Stimulated activated CD8-positive, alpha-beta memory T cell treated with anti-CD3 and anti-CD28 coated beads, Interleukin-12 subunit alpha, Interleukin-12 subunit beta, amount 100 ng/mL, for 1 hour (primary cell): Measurements from ENCODE around the gene TPTE2.
"Not testable (repeated sequence)": the region's sequence is repeated elsewhere in the genome, so short reads cannot be mapped to it uniquely, and the experiment has no call there.

Source experiments
- DNase-seq: peaks from one replicate; pipeline ENCODE4 v3.0.0-alpha.2; 2020; ENCODE audit warnings: low read depth

The TPTE2 gene

GRCh38 chr13:19567820-19568534, 6.6 kb upstream of the TPTE2 start:
- DNase-seq = no peak

GRCh38 chr13:19561585-19561984, 253 bp upstream of the TPTE2 start:
- no peak for DNase-seq

- DNase-seq = not testable (repeated sequence)
These were observed 660 bp downstream of the TPTE2 start for GRCh38 chr13:19560672-19561071.

DNA sequence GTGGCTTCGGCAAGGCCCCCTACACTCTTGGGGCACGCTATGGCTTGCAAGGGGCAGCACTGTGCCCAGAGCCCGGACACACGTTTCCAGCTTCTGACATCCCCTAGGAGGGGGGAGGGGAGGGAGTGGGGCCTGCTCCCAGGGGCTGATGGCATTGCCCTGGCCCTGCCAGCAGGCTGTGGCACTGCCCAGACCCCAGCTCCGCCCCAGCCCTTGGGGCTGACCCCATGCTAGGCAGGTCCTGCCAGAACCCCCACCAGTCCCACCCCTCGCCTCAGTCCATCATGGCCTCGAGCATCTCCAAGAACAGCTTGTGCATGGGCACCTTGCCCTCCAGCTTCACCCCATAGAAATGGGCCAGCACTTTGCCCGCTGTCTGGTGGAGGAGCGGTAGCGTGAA, 1.6 kb downstream of the TPTE2 start:
- DNase-seq = not testable (repeated sequence)

DNA sequence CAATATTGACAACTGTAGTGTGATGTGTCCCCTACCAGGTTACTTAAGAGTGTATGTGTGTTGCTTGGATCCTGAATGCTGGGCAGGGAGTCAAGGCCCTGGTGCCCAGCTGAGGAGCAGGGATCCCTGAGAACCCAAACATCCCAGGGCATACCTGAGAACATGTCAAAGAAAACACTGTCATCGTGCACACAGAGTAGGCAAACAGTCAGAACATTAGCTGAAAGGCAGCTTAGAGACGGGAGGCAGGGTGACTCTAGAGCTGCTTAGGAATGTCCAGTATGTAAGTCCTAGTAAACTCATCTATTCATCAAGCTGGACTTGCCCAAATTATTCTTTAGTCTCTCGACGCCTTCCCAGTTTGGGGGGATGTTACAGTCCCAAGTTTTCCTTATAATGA, 4.0 kb downstream of the TPTE2 start:
- not testable (repeated sequence) for DNase-seq

GRCh38 chr13:19549245-19549644, 12.1 kb downstream of the TPTE2 start:
- not testable (repeated sequence) for DNase-seq

GRCh38 chr13:19525634-19526033, 35.7 kb downstream of the TPTE2 start:
- not testable (repeated sequence) for DNase-seq

GRCh38 chr13:19519049-19519448, 42.3 kb downstream of the TPTE2 start:
- DNase-seq = no peak

DNA sequence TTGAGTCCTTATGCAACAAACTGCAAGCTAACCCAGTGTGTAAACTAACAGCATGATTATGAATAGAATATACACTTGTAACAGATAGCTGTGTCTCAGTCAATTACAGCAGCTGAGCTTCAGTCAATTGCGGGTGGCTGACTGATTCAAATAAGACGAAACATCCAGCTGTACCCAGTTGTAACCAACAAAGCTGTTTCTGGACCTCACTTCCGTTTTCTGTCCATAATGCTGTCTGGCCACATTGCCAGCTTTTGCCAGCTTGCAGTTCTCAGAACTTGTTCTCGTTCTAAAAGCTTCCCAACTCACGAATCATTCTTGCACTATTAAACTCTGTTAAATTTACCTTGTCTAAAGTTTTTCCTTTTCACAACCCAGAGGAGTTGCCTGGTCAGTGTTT, 53.7 kb downstream of the TPTE2 start:
- DNase-seq = not testable (repeated sequence)

GRCh38 chr13:19460126-19460525, 101.2 kb downstream of the TPTE2 start:
- not testable (repeated sequence) for DNase-seq

DNA sequence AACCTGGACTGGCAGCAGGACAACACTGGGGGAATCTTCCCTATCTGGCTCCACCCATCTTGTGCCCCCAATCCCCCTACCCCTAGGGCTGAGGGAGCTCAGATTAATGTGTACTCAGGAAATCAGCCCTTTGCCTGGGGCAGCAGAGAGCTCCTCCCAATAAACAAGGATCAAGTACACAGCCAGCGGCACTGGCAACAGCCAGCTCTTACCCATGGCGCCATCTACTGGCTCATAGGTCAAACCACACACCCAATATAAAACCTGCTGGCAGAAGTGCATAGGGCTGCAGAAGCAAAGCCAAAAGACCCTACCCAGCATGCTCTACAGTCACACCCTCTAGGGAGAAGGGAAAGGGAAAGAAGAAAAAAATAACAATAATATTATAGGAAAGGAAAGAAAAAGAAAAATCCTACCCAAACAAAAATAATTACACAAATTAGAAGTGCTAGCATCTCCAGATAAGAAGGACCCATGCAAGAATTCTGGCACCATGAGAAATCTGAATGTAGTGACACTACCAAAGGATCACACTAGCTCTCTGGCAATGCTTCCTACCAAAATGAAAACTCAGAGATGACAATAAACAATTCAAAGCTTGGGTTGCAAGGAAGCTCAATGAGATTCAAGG, 122.2 kb downstream of the TPTE2 start:
- DNase-seq = not testable (repeated sequence)

- not testable (repeated sequence) for DNase-seq
These were observed 123.6 kb downstream of the TPTE2 start for GRCh38 chr13:19437780-19438179.

DNA sequence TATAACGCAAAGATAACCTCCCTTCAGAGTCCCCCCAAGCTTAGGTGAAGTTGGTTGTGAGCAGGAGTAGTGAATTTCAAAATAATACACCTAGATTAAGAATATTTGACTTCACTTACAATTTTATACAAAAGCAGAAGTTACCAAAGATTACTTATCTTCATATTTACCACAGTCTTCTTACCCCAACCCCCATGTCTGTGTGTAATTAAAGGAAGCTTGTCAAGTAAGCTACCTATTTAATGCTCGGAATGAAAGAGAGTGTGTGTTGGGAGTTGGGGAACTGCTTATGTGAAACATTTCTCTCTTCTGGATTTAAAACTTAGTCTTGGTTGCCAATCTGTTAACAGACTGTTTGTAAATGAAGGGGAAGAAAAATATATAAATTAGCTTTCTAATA, 139.1 kb downstream of the TPTE2 start:
- DNase-seq = not testable (repeated sequence)

GRCh38 chr13:19412494-19412893, 148.8 kb downstream of the TPTE2 start:
- not testable (repeated sequence) for DNase-seq

GRCh38 chr13:19382746-19383511, 178.4 kb downstream of the TPTE2 start:
- not testable (repeated sequence) for DNase-seq

GRCh38 chr13:19382111-19382510, 179.2 kb downstream of the TPTE2 start:
- DNase-seq = no peak
